ENCODE results near the gene UBE2E1. TPM values are rescaled to one million over a fixed set of nuclear protein-coding genes. Genes with fewer than 3 reads are reported as not detected.

UBE2E1 gene
- 94.9 to 115 TPM (median 103 TPM) in 5 replicates for total RNA-seq (2022; extraction: Qiagen RNA extraction)

GRCh38 chr3:23805633-23806533, at the start of gene UBE2E1:
Gene UBE2E1 (plus strand): TSS chr3:23805955. CDS start chr3:23807270, 1,315 bp downstream.

GRCh38 chr3:23916886-23917678, 111.3 kb downstream of the UBE2E1 start, which contains the start of the genes NKIRAS1 and RPL15:
Gene NKIRAS1 (minus strand): TSS chr3:23916990. CDS start chr3:23910904, 6,086 bp downstream.
Gene RPL15 (plus strand): TSS chr3:23917132. CDS start chr3:23917860, 728 bp downstream.

Other genes with a start within 250 kb of the UBE2E1 start
- 8.9 to 12.3 TPM (median 10.1 TPM) in 5 replicates for gene NKIRAS1, start 111.0 kb downstream of the UBE2E1 start, total RNA-seq (2022; extraction: Qiagen RNA extraction)
- 2,921 to 3,544 TPM (median 2,997 TPM) in 5 replicates for gene RPL15, start 111.2 kb downstream of the UBE2E1 start, total RNA-seq (2022; extraction: Qiagen RNA extraction)
- 9.2 to 12.8 TPM (median 9.5 TPM) in 5 replicates for gene NR1D2, start 139.3 kb downstream of the UBE2E1 start, total RNA-seq (2022; extraction: Qiagen RNA extraction)

Data from A549 treated with Mapracorat at 1 μM for 4 hours (cell line).